CD4-positive, alpha-beta T cell treated with Interleukin-15 for 4 hours (primary cell): ENCODE data around the gene COPS3.
A peak's percentile ranks its signal among the peaks of the same experiment; 100 is the strongest.
"Not testable (repeated sequence)": the region's sequence is repeated elsewhere in the genome, so short reads cannot be mapped to it uniquely, and the experiment has no call there.

Experiments
- DNase-seq: peaks from one replicate; pipeline ENCODE4 v3.0.0-alpha.2; 2020; ENCODE audit warnings: low spot score

Gene COPS3

DNA sequence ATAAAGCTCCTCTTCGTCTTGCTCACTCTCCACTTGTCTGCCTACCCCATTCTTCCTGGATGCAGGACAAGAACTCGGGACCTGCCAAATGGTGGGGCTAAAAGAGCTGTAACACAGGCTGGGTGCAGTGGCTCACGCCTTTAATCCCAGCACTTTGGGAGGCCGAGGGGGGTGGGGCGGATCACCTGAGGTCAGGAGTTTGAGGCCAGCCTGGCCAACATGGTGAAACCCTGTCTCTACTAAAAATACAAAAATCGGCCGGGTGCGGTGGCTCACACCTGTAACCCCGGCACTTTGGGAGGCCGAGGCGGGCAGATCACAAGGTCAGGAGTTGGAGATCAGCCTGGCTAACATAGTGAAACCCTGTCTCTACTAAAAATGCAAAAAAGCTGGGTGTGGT lies 20.6 kb upstream of the COPS3 start:
- DNase-seq = not testable (repeated sequence)

DNA sequence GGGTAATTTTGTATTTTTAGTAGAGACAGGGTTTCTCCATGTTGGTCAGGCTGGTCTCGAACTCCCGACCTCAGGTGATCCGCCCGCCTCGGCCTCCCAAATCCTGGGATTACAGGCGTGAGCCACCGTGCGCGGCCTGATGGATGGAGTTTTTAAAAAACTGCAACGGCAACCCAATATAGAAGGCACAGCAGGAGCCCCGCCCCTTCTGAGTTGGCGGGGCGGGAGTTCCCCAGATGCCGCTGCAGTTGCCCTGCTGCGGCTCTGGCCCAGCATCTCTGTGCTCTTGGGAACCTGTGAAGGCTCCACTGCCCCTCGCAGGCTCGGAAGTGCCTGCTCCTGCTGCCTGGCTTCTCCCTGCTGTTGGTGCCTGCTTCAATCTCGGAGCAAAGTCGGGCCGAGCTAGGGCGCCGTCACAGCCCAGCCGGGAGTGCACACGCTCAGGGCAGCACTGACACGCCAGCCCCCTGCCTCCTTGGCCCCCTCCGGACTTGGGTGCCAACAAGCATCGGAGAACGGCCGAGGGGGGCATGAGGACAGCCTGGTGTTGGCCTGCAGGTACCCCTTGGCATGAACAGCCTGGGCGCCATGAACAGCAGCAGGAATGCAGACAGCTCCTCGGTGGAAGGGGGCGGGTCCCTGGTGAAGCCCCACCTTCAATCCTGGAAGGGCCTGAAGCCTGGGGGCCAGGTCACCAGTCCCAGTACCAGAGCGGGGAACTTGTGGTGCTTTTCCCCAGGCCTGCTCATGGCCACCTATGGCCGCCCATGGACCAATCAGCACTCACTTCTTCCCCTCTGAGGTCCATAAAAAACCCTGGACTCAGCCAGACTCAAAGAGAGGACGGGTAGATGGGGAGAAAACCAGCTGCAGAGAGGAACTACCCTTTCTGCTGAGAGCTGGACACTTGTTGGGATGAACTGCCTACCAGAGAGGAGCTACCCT lies 19.9 kb upstream of the COPS3 start:
- peak; percentile 37 for DNase-seq

DNA sequence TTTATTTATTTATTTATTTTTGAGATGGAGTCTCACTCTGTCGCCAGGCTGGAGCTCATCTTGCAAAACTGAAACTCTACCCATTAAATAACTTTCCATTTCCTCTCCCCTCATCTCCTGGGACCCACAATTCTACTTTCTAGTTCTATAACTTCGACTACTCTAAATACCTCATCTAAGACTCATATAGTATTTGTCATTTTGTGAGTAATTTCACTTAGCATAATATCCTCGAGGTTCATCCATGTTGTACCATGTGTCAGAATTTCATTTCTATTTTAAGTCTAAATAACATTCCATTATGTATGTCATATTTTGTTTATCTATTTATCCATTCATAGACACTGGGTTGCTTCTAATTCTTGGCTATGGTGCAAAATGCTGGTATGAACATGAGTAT lies 17.1 kb upstream of the COPS3 start:
- DNase-seq = no peak

DNA sequence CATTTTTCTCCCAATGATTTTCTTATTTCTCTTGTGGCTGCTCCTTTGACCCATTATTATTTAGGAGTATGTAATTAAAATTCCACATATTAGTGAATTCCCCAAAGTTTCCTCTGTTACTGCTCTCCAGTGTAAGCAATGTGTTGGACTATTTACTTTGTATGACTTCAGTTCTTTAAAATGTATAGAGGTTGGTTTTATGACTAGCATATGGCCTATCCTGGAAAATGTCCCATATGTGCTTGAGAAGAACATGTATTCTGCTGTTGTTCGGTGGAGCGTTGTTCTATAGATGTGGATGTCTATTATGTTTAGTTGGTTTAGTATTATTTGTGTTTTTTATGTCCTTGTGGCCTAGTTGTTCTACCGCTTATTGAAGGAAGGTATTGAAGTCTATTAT lies 16.2 kb upstream of the COPS3 start:
- DNase-seq = no peak

DNA sequence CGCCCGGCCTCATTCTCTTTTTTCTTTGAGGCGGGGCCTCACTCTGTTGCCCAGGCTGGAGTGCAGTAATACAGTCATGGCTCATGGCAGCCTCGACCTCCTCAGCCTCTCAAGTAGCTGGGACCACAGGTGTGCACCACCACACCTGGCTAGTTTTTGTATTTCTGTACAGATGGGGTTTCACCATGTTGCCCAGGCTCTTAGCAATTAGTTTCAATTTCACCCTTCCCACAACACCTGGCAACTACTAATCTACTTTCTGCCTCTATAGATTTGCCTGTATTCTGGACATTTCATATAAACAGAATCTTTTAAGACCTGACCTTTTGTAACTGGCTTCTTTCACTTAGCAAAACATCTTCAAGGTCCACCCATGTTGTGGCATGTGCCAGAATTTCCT lies 14.1 kb upstream of the COPS3 start:
- DNase-seq = no peak

DNA sequence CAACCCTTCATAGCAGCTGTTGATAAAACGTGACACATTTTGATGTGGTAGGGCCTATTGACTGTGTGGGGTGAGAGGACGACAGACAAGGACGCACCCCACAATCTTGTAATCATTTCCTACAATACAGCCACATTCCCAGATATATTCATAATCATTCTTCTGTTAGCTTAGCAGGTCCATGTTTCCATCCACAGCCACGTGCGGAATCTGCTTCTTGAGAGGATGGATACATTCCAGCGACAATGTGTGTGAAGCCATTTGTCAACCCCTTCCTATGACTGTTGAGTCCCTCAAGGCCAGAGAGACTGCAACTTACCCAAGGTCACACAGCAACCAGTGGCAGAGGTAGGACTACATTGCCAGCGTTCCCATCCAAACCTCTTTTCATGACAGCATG lies 8.7 kb upstream of the COPS3 start:
- DNase-seq = no peak

GRCh38 chr17:17289086-17289485 lies 8.0 kb upstream of the COPS3 start:
- no peak for DNase-seq

GRCh38 chr17:17285951-17286350 lies 4.9 kb upstream of the COPS3 start:
- DNase-seq = no peak

- no peak for DNase-seq
Measured at GRCh38 chr17:17279316-17279715, 1.7 kb downstream of the COPS3 start.

DNA sequence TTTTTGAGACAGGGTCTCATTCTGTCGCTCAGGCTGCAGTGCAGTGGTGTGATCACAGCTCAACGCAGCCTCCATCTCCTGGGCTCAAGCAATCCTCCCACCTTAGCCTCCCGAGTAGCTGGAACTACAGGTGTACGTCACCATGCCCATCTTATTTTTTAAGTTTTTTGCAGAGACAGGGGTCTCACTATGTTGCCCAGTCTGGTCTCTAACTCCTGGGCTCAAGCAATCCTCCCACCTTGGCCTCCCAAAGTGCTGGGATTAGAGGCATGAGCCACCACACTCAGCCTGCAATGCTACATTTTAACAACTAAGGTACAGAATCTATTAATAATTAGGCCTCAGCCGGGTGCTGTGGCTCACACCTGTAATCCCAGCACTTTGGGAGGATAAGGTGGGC lies 3.6 kb downstream of the COPS3 start:
- not testable (repeated sequence) for DNase-seq

- DNase-seq = no peak
Measured at GRCh38 chr17:17275971-17276370, 5.1 kb downstream of the COPS3 start.

- DNase-seq = no peak
Measured at GRCh38 chr17:17269926-17270773, 10.9 kb downstream of the COPS3 start.

DNA sequence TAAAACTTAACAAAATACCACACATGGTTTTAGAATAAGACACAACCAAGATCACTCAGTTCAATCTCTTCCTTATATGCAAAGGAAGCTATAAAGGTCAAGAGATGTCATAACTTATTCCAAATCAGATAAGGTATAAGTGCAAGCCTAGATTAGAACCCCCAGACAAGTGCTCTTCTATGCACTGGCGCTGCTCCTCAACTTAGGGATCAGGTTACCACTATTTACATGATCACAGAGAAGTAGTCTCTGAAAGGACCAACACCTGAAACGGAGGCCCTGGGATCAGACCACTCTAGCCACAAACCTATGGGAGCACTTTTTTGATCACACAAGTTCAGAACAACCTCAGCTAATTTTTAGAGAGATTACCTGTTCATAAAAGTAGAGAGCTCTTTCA lies 16.6 kb downstream of the COPS3 start:
- DNase-seq = no peak

DNA sequence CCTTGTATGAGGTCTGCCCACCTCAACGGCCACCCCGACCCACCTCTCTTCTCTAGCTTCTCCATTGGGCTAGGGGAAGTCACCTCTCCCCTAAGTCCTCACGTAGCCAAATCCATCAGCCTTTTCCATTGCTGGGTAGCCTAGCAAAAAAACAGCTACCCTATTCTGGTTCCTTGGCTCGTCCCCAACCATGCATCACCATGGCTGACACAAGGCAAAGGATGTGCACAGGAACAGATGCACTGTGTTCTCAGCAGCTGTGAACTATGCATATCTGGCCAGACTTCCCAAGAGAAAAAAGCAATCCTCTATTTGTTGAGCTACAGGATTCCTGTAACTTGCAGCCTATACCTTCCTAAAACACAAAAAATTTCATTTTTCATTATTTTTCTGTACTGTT lies 22.0 kb downstream of the COPS3 start:
- no peak for DNase-seq

- no peak for DNase-seq
Measured at GRCh38 chr17:17258011-17258410, 23.0 kb downstream of the COPS3 start.

- DNase-seq = no peak
Measured at GRCh38 chr17:17256316-17256715, 24.7 kb downstream of the COPS3 start.

- DNase-seq = not testable (repeated sequence)
Measured at GRCh38 chr17:17255689-17256088, 25.4 kb downstream of the COPS3 start.

DNA sequence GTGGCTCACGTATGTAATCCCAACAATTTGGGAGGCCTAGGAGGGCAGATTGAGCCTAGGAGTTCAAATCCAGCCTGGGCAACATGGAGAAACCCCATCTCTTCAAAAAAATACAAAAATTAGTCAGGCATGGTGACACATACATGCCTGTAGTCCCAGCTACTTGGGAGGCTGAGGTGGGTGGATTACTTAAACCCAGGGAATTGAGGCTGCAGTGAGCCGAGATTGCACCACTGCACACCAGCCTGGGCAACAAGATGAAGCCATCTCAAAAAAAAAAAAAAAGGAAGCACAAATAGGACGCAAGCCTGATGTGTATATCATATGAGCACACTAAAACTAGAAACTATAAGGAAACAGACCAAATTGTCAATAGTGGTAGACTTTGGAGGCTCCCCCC lies 27.0 kb downstream of the COPS3 start:
- no peak for DNase-seq

GRCh38 chr17:17253406-17253805 lies 27.6 kb downstream of the COPS3 start:
- DNase-seq = no peak

DNA sequence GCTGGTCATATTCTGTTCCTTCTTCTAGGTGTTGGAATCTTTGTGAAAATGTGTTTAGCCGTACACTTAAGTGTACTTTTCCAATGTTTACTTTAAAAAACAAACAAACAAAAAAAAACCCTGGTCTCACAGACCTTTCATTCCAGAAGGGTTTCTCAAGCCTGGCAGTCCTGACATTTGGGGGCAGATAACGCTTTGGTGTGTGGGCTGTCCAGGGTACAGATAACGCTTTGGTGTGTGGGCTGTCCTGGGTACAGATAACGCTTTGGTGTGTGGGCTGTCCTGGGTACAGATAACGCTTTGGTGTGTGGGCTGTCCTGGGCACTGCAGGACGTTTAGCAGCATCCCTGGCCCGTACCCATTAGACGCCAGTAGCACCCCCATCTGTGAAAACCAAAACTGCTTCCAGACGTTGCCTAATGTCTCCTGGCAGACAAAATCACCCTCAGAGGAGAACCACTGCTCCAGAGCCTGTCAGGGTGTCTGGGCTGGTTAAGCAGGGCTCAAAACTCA lies 28.8 kb downstream of the COPS3 start:
- no peak for DNase-seq

- no peak for DNase-seq
Measured at GRCh38 chr17:17246879-17247278, 34.2 kb downstream of the COPS3 start.

DNA sequence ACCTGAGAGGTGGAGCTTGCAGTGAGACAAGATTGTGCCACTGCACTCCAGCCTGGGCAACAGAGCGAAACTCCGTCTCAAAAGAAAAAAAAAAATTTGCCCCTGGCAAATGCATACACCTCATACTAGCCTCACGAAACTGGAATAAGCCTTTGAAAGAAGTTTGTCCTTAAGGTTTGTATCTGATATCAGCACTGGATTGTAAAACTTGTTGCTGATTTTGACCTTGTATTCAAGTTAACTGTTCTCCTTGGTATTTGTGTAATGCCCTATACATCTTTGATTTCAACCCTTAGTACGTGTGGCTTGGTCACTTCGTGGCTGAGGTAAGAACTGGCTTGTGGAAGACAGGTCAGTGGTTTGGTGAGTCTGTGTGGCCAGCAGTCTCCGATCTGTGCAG lies 37.9 kb downstream of the COPS3 start:
- DNase-seq = no peak

- DNase-seq = no peak
Measured at GRCh38 chr17:17242246-17242645, 38.8 kb downstream of the COPS3 start.
